HG03175 (cell line): ENCODE data around the gene RAB3IL1.

Source experiments
- ATAC-seq: cut with Tn5 transposase; IDR thresholded peaks from one replicate; pipeline ENCODE4 v1.9.1; 2021; ENCODE audit warnings: mild to moderate bottlenecking, moderate library complexity; ENCODE audit not compliant: unreplicated experiment

The RAB3IL1 gene

DNA sequence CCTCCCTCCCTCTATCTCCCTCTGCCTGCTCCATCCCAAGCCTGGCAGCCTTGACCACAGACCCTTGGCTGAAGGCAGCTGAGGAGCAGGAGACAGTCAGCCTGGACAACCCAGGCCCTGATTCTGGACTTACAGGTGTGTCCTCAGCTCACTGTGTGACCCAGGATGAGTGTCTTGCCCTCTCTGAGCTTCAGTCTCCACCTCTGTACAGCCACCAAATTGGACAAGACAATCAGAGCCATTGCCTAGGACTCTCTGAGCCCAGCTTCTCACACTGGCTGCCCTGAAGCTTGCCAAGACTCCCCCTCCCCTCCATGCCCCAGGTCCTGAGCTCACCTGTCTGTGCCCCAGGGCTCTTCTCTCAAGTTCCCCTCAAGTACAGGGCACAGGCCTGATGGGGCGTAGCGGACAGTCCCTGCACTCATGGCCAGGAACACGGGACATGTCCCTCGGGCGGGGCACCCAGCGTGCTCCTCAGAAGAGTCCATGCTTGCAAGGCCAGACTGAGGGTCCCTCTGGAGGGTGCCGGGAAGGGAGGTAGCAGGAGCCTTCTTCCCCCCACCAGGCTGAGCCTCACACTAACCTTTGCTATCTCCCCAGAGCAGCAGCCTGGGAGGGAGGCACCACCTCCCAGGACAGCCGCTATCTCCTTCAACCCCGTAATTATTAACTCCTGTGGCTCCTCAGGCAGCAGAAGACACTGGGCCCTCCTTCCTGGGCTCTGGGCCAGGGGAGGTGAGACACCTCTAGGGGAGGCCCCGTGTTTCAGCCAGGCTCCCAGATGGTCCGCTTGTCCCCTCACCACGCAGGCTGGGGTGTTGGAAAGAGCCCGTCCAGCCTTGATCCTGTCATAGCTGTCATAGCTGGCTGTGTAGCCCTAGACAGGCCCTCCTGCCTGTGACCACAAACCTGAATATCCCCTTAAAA is 2.6 kb upstream of the RAB3IL1 start:
- ATAC-seq, result no peak

DNA sequence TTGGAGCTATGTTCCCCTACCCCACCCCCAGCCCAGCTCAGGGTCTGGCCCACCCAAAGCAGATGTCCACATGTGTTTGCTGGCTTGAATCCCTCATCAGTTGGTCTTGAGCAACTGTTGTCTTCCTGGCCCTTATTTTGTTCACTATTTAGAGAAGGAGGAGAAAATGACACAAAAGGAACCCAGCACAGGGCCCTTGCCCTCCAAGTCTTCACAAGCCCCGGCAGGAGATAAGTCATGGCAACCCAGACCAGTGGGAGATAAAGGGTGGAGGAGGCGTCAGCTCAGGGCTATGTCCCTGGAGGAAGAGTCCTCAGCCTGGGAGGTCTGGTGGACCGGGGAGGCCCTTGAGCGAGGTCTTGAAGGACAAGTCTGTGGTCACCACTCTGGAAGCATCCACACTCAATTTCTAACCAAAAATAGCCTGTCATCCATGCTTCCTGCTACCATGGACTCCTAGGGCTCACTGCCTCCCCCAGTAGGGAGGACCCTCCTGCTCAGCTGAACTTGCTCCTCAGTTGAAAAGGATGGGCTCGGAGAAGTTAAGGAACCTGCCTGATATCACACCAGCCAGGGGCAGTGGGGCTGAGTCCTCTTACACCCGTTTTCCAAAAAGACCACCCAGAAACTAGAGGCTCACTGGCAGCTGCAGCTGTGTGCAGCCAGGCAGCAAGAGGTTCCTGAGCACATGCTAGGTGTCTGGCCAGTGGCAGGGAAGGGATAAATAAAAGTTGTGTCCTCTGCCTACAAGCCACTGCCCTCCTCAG is 1.8 kb upstream of the RAB3IL1 start:
- no peak for ATAC-seq

DNA sequence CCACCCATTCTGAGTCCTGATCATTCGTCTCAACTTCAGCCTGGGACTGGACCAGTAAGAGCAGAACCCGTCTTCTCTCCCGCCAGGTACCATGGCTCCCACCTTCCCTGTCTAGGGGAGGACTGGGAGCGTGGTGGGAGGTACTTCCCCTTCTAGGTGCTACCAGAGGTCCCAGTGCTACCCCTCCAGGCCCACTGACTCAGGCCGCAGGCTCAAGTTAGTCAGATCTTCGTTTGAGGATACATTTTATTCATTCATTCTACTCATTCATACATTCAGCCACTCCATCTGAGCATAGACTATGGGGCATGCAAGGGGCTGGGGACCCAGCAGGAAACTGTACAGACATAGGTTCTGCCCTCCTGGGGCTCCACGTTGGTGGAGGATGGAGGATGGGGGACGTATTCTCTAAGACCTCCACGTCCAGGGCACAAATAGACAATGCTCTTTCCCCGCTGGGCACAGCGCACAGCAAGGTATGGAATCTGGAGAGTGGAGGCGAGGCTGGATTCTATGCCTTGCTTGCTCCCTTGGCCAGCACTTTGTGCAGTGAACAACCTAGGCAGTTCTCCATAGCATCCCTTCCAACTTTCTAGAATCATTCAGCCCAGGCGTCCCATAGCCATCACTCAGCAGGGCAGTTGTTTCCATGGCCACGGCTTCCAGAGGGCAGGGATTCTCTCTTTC is 1.0 kb upstream of the RAB3IL1 start:
- no peak for ATAC-seq

DNA sequence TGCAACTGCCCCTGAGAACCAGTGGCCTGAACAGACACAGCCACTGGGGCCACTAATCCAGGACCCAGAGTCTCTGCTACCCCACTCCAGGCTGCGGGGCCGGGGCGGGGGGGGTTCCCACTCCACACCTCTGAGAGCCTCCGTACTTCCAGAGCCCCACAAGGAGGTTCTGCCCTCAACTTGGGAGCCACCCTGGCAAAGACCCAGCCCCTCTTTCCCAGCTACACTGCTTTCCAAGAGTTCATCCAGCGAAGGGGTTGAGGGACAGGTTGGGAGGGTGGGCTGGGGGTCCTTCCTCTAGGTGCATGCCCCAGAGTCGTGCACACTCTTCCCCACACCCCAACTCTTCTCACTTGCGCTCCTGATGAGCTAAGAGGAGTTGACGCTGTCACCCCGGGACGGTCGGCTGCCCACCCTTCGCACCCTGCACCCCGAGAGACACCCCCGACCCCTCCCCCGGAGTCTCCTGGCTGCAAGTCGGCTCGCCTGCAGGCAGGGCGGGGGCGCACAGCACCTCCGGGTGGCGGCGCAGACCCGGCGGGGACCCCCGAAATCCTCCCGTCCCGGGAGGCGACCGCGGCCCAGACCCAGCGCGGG is 531 bp downstream of the RAB3IL1 start:
- no peak for ATAC-seq

DNA sequence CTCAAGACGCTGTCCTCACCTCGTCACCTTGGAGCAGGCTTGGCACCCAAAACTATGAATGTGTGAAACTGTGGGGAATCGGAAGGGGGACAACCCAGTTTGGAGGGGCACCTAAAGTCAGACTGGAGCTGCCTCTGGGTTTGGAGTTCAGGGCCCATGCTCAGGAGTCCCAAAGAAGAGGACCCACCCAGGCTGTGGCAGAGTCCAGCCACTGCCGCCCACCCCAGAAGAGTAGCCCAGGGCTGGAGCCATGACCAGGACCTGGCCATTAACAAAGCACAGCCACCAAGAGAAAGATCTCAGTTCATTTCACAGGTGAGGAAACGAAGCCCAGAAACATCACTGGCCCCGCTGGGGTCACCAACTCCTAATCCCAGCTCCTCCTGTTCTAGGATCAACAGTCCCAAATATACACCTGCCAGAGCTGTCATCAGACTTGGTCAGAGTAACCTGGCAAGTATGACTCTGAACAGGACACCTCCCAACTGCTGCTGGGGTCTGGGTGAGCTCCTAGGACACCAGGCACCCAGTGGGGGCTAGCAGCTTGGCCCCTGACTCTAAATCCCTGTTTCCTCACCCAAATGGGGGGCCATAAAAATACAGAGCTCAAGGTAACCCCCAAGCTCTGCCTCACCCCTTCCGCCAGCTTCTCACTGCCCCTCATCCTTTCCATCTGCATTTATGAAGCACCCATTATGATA is 2.7 kb downstream of the RAB3IL1 start:
- no peak for ATAC-seq

DNA sequence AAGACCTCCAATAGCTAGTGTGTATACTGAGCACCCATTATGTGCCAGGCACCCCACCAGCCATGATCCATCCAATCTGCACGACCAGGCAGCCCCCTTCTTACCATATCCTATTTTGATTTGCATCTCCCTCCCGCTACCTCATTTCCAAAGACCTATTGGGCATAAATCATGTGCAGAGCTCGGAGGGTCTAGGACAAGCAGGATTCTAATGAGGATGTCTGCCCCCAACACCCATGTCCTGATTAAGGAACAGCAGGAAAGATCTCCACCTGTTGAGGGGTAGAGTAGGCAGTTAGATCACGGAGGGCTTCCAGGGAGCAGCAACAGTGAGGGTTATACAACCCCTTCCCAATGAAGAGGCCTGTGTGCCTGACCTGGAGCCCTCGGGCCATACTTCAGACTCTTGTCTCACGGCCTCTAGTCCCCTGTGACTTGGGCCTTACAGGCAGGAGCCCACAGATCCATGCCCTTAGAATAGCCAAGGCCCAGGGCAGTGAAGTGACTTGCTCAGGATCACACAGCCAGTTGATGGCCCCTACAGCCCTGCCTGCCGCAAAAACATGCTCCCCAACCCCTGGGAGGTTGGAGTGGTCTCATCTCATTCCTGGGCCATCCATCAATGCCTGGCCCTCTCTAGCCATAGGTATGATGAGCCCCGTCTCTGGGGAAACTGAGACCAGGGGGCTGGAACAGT is 3.5 kb downstream of the RAB3IL1 start:
- no peak for ATAC-seq

DNA sequence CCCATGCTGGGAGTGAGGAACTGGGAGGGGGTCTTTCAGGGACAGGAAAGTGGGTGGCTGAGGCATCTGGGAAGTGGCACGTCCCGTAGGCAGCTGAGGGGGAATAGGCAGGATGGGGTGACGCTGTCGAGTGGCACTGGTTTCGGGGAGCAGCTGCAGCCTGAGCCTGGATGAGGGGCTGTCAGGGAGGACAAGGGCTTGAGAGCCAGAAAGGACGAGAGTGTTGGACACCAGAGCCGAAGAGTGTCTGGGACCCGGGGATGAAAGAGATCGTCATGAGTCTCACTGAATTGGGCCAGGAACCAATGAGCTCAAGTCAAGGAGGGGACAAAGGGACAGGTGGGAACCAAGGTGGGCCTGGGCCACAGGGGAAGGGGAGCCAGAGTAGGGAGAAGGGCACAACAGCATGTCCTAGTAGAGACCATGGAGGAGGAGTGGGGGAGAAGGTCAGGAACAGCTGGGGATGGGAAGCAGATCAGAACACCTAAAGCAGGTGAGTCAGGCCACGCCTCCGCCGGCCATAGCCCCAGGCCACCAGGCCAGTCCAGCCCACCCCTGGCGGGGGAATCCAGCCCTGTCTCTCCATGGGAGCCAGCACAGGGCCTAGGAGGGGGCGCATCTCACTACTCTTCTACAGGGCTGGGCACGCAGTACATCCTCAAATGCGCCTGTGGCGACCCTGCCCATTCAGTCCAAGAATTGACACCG is 4.2 kb downstream of the RAB3IL1 start:
- no peak for ATAC-seq

DNA sequence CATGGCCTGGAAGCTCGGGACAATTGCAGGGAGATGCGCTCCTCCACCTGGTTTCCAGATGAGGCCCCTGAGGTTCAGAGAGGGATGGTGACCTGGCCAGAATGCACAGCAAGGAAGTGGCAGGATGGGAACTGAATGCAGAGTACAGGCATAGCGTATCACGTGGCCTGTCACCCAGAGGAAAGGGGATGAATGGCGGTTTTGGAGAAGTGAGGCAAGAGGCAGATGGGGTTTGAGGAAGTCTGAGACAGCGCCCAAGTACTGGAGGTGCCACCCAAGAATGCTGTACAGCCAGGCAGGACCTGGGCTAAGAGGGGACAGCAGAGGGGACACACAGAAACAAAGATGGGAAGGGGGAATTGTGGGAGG is 4.9 kb downstream of the RAB3IL1 start:
- no peak for ATAC-seq

DNA sequence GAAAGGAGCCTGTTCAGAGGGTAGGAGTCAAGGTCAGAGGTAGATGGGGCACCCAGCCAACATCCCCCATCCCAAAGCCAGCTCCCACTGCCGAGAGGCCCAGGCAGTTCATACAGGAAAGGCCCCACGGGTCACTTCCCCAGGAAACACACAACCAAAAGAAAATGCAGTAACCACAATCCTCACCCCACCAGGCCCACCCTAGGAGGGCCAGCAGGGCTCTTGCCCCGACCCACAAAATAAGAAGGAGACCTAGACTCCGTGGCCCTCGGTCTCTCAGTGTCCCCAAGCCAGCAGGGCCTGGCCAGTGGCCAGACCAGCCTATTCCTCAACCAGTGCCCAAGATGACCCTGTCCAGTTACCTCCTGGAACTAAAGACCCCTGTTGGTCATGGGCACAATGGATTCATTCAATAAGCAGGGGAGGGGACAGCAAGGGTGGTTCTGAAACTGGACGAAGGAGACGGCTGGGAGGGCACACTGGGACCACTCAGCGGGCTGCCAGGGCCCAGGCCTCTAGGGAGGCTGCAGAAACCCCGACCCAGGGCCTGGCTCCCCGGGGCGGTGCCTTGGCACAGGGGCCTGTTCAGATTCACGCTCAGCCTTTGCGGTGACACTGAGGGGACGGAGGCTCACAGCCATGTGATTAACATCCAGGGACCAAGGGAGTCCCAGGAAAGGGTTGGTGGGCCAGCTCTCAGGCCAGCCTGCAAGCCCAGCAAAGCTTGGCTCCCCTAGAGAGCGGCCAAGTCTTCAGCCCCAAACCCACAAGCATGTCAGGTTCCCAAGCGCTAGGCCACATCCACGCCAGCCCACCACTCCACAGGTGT is 5.5 kb downstream of the RAB3IL1 start:
- no peak for ATAC-seq

DNA sequence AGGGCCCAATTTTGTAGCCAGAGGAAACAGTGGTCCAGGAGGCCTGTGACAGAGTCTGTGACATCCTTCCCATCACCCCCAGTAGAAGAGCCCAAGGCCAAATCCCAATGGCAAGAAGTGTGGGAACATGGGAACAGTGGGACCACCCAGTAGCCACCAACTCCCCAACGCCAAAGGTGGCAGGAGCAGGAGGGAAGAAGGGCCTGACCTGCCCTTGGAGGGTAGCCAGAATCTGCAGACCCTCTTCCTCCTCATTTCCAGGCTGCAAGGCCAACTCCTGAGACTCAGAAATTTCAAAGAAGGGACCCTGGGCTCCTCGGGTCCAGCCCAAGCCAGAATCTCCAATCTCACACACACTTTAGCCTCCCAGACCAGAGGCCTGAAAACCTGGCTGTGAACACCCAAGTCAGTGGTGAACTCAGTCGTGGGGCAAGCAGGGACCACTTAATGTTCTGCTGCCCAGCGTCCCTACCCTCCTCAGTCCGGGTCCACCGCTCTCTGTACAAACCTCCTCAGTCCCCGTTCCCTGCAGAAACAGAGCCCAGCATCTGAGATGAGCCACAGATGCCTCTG is 6.2 kb downstream of the RAB3IL1 start:
- no peak for ATAC-seq

DNA sequence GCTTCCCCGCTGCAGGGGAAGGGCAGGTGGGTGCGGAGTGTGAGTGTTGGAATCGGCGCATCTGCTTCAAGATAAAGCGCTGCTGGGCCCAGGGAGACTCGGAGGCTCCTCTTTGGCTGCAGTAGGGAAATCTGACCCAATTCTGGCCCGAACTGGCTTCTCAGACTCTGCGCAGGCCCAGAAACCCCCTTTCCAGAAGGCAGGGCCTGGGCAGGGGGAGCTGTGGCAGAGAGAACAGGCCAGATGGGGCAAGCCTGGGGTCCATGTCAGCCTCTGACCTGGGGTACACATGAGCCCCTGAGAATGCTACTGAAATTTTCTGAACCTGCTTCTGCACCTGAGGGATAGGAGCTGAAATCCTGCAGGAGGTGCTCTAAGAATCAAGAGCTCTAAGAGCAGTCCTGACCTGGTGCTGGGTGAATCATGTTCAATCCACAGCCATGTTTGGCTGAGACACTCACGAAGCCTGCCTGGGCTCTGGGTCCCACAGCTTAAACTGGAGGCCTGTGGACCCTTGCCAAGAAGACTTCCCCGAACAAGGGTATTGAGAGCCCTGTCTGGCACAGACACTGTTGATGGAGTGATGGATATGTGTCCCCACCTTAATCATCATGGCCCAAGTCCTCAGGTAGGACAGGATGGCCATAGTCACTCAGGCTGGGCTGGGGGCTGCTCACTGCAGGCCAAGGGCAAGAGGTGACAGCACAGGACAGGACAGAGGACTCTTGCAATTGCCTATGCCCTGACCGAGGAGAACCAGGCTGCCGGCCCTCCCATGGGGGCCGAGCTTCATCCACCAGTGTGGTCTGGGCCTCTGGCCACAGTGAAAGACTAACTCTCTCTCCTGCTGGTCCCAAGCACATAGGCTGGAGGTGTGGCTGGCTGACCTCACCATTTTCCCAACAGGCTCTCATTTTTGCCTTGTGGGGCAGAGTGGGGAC is 6.9 kb downstream of the RAB3IL1 start:
- no peak for ATAC-seq

DNA sequence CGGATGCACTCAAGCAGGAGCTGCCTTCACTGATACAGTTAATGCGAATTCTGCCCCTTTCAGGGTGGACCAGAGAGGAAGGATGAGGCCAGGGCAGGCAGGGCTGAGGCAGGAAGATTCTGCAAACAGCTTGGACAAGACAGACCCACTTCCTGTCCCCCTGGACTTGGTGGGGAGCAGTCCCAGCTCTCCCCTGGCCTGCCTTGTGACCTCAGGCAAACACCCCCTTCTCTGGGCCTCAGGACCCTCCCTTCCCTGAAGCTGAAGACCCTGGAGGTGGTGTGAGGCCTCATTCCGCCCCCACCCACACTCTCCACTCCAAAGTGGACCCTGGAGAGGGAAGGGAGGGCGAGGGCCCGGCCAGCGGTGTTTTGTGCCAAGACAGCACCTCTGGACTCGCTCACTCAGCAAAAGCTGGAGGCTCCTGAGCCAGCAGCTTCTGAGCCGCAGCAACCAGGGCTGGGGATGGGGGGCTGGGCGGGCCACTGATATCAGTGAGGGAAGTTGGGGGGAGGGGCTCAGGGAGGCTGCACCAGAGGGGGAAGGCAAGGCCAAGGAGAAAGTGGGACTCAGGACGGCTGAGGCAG is 8.5 kb downstream of the RAB3IL1 start:
- no peak for ATAC-seq

DNA sequence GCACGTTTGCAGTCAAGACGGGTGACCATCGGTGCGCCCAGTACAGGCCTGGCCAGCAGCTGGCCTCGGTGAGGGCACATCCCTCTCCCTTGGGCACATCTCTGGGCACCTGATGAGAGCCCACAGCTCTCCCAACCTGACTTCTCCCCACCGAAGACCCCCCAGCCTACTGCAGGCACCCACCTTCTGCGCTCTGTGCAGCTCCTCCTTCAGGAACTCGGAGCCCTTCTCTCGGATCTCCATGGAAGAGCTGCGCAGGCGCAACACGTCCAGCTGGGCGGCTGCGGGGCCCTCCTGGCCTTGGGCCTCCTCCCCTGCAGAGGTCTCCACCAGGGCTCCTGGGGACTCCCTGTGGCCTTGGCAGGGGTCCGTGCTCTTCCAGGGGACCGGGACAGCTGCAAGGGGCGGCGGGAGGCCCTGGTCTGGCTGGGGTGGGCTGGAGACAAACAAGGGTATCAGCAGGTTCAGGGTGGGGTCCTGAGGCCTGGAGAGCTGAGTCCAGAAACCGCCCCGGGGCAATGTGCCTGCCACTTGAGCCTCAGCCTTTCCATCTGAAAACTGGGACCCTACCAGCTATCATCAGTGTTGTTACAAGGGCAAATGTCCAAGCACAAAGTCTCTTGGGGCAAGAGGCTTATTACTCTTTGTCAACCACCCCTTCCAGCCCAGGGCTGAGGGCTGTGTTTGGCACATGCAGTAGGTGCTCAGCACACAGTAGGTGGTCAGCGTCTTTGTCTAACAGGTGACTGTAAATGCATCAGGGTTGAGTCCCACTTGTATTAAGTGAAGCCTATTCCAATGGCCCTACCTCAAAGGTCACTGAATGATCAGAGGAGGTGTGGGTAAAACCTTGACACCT is 9.3 kb downstream of the RAB3IL1 start:
- ATAC-seq, result no peak

DNA sequence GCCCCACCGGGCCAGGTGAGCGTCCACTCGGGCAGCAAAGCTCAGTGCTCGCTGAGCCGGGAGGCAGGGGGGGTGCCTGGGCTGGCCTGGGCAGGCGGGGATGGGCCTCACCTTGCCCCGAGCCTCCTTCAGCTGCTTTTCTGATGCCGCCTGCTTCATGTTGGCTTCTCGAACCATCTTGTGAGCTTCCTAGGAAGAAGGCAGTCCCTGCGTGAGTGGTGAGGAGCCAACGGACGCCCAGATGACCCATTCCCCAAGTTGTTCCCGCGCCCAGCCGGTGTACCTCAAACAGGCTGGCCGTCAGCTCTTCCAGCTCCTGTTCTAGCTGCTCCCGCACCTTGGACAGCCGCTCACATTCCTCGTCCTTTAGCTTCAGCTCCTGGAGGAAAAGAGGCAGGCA is 10.1 kb downstream of the RAB3IL1 start:
- ATAC-seq, result no peak

DNA sequence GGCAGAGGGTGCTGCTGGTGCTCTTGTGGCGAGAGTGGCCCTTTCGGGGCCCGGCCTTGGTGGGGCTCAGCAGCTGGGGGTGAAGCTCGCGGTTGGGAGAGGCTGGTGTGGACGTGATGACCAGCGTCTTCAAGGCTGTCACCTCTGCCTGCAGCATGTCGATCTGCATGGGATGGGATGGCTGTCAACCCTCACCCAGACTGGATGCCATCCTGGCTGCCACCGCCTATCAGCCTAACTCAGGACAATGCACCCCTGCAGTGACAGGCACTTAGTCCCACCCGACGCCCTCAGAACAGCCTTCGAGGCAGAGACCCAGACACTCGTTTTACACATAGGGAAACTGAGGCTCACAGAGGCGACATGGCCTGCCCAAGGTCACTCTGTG is 10.8 kb downstream of the RAB3IL1 start:
- ATAC-seq, result no peak
